HL-60 (cell line): ENCODE measurements around the gene ETV7.

ENCODE experiments used
- CTCF ChIP-seq: IDR thresholded peaks from one replicate; pipeline ENCODE4 v1.5.1; 2011; ENCODE audit warnings: low read length, control low read depth, inconsistent platforms; ENCODE audit not compliant: insufficient read depth
- POLR2AphosphoS5 ChIP-seq: IDR thresholded peaks from 2 replicates; pipeline ENCODE4 v1.6.1; 2012; ENCODE audit warnings: low read depth

GRCh38 chr6:36330366-36330765 is 57.1 kb downstream of the ETV7 start:
- TF ChIP-seq POLR2AphosphoS5 (no peak), CTCF (no peak)
